HG03442 (cell line): ENCODE data around the gene RIN3.
"Not testable (repeated sequence)": the region's sequence is repeated elsewhere in the genome, so short reads cannot be mapped to it uniquely, and the experiment has no call there.

Experiments
- ATAC-seq: cut with Tn5 transposase; IDR thresholded peaks from one replicate; pipeline ENCODE4 v1.9.1; 2021; ENCODE audit warnings: mild to moderate bottlenecking, moderate library complexity; ENCODE audit not compliant: unreplicated experiment

RIN3 gene

GRCh38 chr14:92657457-92658142, 144.0 kb downstream of the RIN3 start:
- ATAC-seq = no peak

DNA sequence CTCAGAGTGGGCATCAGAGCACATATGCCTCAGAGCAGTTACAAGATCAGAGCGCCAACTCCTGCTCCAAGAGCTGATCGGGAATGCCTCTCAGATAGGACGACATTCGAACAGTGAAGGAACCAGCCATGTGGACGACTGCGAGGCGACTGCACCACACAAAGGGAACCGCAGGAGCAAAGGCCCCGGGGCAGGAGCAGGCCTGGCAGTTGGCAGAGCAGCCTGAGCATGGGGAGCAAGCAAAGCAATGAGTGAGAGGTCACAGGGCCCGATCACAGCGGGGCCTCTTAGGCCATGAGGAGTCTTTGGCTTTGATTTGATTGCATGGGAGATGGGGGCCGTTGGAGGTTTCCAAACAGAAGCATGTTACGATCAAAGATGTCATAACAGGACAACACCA, 144.6 kb downstream of the RIN3 start:
- no peak for ATAC-seq

DNA sequence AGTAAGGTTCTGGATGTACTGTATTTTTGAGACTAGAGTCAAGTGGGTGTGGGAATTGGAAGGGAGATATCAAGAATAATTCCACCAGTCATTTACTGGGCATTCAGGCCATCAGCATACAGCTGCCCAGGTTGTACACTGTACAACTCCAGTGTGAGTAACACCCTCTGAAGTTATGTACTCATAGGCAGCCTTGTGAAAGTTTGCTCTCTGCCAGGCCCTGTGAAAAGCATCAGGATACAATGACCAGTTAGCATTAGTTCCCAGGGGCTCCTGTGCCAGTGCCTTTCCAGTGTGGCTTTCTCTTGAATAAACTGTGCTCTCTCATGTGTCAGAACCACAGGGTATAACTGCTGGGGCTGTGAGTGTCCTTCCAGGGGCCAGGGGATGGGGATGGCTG, 145.1 kb downstream of the RIN3 start:
- no peak for ATAC-seq

DNA sequence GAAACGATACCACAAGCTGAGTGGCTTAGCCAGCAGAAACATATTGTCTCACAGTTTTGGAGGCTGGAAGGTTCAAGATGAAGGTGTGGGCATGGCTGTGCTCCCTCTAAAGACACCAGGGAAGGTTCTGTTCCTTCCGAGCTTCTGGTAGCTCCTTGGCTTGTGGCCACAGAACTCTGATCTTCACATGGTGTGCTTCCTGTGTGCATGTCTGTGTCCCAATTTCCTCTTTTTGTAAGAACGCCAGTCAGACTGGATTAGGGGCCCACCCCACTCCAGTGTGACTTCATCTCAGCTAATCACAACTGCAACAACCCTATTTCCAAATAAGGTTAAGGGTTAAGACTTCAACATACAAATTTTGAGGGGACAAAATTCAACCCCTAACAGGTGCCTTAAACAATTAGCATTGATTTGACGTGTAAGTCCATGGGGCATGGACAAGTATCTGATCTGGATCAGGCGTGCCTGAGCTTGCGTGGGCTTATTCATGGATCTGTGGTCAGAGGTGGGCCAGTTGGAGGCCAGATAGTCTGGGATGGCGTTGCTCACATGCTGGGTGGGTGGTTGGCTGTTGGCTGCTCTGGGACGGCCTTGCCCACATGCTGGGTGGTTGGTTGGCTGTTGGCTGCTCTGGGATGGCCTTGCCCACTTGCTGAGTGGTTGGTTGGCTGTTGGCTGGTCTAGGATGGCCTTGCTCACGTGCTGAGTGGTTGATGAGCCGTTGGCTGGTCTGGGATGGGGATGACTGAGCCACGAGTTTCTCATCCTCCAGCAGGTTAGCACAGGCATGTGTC, 146.4 kb downstream of the RIN3 start:
- no peak for ATAC-seq

DNA sequence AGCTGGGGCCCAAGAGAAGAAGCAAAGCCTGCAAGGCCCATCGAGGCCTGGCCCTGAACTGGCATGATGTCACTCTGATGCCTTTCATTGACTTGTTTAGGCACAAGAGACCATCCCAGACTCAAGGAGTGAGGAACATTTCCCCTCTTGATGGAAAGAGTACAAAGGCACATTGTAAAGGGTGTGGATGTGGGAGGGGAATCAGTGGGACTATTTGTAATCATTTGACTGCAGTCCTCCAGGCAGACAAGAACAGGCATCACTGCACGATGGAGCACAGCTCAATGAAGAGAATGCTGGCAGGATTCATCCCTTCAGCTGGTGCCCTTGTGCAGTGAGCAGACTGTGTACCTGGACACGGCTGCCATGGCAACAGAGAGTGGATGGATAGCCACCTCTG, 147.0 kb downstream of the RIN3 start:
- no peak for ATAC-seq

DNA sequence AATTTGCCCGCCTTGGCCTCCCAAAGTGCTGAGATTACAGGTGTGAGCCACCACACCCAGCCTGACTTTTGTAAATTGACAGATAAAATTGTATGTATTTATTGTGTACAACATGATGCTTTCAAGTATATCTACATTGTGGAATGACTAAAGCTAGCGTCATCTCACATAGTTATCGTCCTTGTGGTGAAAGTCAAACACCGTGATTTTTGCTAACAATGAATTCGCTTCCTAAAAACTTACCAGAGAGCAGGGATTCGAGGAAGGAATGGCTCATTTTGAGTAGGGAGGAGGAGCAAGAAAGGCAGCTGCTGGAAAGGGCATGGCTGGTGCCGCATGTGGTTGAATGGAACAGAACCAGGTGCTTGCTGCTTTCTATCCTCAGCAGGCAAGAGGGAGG, 149.5 kb downstream of the RIN3 start:
- no peak for ATAC-seq

GRCh38 chr14:92665661-92666110, 152.1 kb downstream of the RIN3 start:
- no peak for ATAC-seq

- no peak for ATAC-seq
Measured at GRCh38 chr14:92666251-92666650, 152.7 kb downstream of the RIN3 start.

DNA sequence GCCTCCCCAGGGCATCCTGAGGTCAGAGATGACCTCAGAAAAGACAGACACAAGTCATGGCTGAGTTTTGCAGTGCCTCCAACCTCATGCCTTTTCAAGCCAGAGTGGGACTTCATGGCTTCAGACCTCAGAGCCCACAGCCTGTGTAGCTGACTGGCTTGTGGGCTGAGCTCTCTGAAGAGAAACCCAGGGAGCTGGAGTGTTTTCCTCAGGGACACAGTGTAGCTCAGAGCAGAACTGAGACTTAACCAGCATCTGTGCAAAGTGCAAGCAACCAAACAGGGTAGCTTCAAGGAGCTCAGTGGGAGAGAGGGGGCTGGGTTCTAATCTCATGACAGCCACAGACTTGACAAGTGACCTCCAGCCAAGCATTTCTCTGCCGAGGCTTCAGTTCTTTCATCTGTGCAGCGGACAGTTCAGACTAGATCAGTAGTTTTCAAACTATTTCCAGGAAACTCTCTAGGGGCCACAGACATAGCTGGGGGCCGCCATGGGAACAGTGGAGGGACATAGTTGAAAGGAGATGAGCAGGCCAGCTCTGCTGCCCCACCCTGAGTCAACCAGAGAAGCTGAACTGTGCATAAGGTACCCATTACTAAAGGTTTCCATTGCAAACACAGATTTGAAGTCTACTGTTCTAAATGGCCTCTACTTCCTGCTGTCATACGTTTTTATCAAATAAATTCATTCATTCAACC, 154.8 kb downstream of the RIN3 start:
- ATAC-seq = no peak

DNA sequence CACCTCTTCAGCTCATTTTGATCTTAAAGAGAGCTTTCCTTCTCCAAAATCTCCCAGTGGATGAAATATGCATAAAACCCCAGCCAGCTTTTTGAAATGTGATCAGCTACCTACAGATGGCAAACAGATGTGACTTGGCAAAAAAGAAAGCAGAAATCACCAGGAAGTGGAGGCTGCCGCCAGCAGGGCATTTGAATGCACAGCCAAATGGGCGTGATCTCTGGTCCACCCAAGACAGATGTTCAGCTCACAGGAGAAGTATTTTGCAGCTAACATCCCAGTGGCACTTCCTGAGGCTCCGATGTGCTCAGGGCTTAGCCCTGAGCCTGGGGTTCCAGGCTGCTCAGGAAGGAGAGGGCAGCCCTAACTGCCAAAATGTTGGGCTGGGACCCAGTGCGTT, 156.6 kb downstream of the RIN3 start:
- no peak for ATAC-seq

DNA sequence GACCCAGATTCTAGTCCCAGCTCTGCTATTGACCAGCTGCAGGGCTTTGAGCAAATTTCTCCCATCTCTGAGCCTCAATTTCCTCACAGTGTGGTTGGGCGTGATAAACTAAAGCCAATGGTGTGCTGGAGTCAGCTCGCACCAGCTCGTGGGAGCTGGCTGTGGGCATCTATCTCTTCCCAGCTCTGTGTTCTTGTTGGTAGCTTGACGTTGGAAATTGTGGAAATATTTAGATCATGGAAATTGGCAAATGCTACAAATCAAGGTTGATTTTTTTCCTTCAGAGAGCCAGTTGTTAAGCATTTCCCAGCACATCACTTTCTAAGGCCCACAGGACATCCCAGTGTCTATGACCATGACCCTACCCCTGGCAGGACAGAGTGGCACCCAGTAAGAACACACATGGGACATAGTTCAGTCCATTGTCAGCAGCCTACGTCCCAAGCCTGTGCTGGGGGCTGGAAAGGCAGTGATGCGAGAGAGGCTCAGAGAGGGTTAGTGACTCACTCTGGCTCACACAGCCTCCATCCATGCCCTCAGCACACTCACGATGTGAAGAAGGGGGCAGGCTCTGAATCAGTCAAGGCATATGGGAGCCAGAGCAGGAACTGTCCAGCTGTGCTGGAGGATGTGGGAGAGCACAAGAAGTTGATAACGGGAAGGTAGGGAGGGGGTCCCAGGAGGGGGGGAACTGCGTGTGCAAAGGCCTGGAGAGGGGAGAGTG, 157.2 kb downstream of the RIN3 start:
- no peak for ATAC-seq

DNA sequence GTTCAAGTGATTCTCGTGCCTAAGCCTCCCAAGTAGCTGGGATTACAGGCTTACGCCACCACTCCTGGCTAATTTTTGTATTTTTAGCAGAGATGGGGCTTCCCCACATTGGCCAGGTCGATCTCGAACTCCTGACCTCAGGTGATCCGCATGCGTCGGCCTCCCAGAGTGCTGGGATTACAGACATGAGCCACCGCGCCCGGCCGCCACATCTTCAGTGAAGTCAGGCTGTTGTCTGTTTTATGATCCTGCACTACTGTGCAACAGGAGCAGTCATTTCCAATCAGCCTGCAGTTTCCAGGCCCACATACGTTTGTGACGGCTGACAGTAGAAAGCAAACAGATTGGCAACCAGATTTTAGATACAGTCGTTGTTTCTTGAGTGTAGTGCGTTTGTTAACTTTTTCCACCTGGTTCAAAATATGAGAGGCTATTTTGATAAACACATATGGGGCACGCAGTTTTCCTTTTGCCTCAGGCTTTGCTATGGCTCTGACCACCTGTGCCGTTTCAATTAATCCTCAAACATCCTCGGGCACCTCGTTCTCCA, 160.1 kb downstream of the RIN3 start:
- no peak for ATAC-seq

DNA sequence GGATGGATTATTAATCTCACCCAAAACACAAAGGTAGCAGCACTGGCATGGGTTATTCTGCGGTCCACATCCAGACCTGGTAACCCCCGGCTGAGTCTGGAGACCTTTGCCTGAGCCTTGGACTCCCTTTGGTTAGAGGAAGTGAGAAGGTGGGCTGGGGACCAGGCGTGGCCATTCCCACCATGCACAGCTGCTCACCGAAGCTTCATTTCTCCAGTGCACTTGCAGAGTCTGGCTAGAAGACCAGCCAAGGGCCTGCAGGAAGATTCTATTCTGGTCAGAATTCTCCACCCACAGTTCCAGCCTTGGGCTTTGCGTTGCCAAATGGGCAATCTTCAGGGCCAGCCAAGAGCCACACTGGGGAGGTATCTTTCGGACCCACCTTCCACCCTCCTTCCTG, 161.8 kb downstream of the RIN3 start:
- ATAC-seq = no peak

DNA sequence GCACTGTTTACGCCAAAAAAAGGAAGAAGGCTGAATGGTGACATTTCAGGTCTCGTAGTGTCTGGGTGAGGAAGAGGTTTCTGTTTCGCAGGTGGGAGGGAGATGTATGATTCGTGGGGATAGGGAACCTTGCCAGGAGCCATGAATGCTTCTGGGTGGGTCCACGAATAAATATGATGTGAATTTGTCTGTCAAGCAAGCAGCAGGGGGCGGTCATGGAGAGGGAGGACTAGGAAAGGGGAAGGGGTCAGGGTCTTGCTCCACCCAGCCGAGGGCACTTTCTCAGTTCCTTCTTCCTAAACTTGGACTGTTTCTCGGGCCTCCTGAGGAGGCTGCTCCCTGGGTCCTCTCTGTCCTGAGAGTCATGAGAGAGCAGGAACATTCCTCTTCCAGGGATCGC, 162.4 kb downstream of the RIN3 start:
- ATAC-seq = no peak

- ATAC-seq = no peak
Measured at GRCh38 chr14:92676403-92677086, 163.0 kb downstream of the RIN3 start.

DNA sequence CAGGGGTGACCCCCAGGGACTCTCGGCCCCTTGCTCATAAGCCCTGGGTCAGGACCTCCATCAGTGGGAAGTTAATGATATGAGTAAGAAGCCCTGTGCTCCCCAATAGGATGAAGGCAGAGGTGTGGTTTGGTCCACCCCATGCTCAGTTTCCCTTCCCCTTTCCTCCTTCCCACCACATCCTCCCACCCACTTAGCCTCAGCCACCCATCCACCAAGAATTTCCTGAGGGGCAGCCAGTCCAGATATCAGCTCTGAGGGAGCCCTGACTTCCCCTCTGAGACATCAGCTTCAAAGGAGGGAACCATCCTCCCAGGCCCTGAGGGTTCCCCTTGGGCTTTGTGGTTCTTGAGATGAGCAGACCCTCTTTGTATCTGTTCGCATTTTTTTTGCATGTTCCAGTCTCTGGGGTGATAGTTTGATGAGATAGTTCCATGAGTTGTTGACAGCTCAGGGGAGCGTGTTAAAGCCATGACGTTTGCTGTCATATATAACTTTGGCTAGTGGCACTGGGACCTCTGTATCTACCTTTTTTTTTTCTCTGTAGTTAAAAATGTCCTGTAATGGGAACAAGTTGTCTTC, 163.6 kb downstream of the RIN3 start:
- ATAC-seq = peak; percentile 78

- no peak for ATAC-seq
Measured at GRCh38 chr14:92677955-92678354, 164.4 kb downstream of the RIN3 start.

- no peak for ATAC-seq
Measured at GRCh38 chr14:92678766-92679165, 165.2 kb downstream of the RIN3 start.

GRCh38 chr14:92679246-92679645, 165.7 kb downstream of the RIN3 start:
- ATAC-seq = no peak

DNA sequence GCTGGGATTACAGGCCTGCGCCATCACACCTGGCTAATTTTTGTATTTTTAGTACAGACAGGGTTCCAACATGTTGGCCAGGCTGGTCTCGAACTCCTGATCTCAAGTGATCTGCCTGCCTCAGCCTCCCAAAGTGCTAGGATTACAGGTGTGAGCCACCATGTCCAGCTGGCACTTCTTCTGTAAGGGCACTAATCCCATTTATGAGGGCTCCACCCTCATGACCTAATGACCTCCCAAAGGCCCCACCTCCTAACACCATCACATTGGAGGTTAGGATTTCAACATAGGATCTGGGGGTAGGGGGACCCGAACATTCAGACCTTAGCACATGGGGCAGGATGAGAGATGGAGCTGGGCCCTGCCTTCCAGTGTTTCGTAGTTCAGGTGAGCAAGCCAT, 166.7 kb downstream of the RIN3 start:
- not testable (repeated sequence) for ATAC-seq
